ACC112 (cell line): ENCODE results near the gene KCNQ5.
A peak's percentile ranks its signal among the peaks of the same experiment; 100 is the strongest.

ENCODE experiments used
- H2AFZ ChIP-seq: fragments of 200-600 bp; sonication (generic); one replicate; pipeline ENCODE4 v1.6.0; 2017; ENCODE audit warnings: antibody characterized with exemption, low read length; ENCODE audit not compliant: unreplicated experiment
- H3K27ac ChIP-seq: fragments of 200-600 bp; sonication (generic); 2 replicates; pipeline ENCODE4 v1.5.1; 2014; ENCODE audit warnings: low read depth, mild to moderate bottlenecking, antibody characterized with exemption, low read length, moderate library complexity
- H3K27me3 ChIP-seq: fragments of 200-600 bp; sonication (generic); 2 replicates; pipeline ENCODE4 v1.6.1; 2014; ENCODE audit warnings: mild to moderate bottlenecking, antibody characterized with exemption, low read length, moderate library complexity, mixed read lengths; ENCODE audit not compliant: insufficient read depth
- H3K36me3 ChIP-seq: fragments of 200-600 bp; sonication (generic); 2 replicates; pipeline ENCODE4 v1.6.1; 2016; ENCODE audit warnings: mild to moderate bottlenecking, antibody characterized with exemption, low read length, moderate library complexity, mixed read lengths; ENCODE audit not compliant: insufficient read depth
- H3K4me1 ChIP-seq: fragments of 200-600 bp; sonication (generic); one replicate; pipeline ENCODE4 v1.6.1; 2016; ENCODE audit warnings: low read length, mixed read lengths; ENCODE audit not compliant: insufficient read depth, unreplicated experiment, control insufficient read depth
- H3K4me3 ChIP-seq: fragments of 200-600 bp; sonication (generic); 2 replicates; pipeline ENCODE4 v1.5.1; 2014; ENCODE audit warnings: mild to moderate bottlenecking, low read depth, low read length
- H3K79me2 ChIP-seq: fragments of 200-600 bp; sonication (generic); one replicate; pipeline ENCODE4 v1.6.0; 2016; ENCODE audit warnings: low read length; ENCODE audit not compliant: control insufficient read depth, unreplicated experiment, insufficient read depth

KCNQ5 gene

DNA sequence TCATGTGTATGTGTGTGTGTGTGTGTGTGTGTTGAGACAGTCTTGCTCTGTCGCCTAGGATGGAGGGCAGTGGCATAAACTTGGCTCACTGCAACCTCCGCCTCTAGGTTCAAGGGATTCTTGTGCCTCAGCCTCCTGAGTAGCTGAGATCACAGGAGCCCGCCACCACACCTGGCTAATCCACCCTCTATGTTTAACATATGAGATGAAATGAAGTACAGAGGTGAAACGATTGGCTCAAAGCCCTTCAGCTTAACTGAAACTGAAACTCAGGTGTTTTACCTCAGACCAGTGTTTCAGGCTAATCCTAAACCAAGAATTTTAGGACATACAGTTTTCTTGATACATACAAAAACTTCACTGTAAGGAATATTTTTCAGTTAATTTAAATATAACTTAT is 167.3 kb downstream of the KCNQ5 start:
- Histone ChIP-seq H3K27ac (no peak overlapping the region), H2AFZ (no peak overlapping the region), H3K4me3 (no peak overlapping the region), H3K36me3 (no peaks in the 10 kb centered on the region), H3K79me2 (no peaks in the 10 kb centered on the region), H3K27me3 (no peaks in the 10 kb centered on the region), H3K4me1 (peaks cover 27% of the 10 kb centered on the region)

DNA sequence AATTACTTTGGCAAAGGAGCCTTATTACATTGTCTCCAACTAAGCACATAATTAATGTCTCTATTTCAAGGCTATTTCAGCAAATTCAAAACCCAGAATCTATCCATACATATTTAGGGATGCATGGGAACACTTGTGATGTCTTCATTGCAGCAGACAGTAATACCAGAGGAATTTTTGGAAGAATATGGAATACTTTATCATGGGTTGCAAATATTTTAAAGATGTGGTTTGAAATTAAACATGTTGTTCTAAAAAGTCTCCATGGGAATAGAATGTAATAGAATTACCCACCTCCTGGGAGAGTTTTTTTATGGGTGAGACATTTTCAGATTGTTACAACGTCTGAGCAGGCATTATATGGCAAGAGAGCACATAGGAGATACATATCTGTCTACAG is 170.8 kb downstream of the KCNQ5 start:
- H3K79me2 ChIP-seq: no peaks in the 10 kb centered on the region
- no peaks in the 10 kb centered on the region for H3K27me3 ChIP-seq
- no peaks in the 10 kb centered on the region for H3K36me3 ChIP-seq
- H2AFZ ChIP-seq: no peak overlapping the region
- H3K4me3 ChIP-seq: no peak overlapping the region
- peaks cover 12% of the 10 kb centered on the region for H3K4me1 ChIP-seq
- H3K27ac ChIP-seq: no peak overlapping the region

DNA sequence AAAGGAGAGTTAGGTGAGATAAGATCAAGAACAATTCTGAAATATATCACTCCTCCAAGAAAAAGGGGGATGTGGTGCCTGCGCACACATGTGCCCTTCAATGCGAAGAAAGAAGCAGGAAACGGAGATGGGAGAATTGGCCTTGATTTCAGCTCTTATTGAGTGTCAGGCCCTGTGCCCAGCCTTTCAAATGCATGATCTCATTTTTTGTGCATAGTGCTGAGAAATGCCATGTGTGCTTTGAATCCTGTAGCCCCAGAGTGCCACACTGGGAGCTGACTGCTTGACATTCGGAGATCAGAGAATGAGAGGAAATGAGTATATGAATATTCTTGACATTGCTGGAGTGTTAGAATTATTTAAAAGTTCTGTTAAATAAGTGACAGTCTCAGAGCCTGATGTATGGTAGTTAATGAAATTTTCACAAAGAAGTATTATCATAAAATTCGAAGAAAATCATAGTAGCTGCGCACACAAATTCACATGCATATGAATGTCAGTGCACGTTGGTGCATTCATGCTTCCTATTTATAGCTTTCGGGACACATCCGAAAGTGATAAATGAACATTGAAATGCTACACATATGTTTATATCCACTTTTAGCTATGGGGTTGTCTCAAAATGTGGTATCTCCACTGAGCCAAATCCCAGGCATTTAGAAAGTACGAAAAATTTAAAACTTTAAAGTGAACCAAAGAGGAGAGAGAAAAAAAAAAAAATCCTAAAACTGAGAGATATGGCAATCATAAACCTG is 172.0 kb downstream of the KCNQ5 start:
- Histone ChIP-seq H3K79me2 (no peaks in the 10 kb centered on the region), H3K27ac (no peak overlapping the region), H2AFZ (no peak overlapping the region), H3K4me3 (no peak overlapping the region), H3K27me3 (no peaks in the 10 kb centered on the region), H3K36me3 (no peaks in the 10 kb centered on the region), H3K4me1 (peaks cover 10% of the 10 kb centered on the region)

DNA sequence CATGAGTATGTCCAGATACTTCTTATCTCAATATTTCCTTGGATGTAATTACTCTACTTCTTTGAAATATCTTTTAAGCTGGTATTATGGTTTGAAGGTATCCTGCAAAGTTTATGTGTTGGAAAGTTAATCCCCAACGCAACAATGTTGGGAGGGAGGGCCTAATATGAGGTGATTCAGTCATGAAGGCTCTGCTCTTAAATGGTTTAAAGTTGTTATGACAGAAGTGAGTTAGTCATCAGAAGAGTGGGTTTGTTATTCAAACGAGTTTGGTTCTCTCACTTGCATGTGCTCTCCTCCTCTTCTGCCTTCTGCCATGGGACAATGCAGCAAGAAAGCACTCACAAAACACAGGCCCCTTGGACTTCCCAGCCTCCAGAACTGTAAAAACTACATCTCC is 176.3 kb downstream of the KCNQ5 start:
- Histone ChIP-seq H3K4me3 (no peak overlapping the region), H3K27ac (peak overlapping the region; percentile 34; the same call in 1 of the 2 replicates), H3K36me3 (no peaks in the 10 kb centered on the region), H3K27me3 (no peaks in the 10 kb centered on the region), H3K79me2 (no peaks in the 10 kb centered on the region), H2AFZ (peak overlapping the region; percentile 64), H3K4me1 (peaks cover 8% of the 10 kb centered on the region)

DNA sequence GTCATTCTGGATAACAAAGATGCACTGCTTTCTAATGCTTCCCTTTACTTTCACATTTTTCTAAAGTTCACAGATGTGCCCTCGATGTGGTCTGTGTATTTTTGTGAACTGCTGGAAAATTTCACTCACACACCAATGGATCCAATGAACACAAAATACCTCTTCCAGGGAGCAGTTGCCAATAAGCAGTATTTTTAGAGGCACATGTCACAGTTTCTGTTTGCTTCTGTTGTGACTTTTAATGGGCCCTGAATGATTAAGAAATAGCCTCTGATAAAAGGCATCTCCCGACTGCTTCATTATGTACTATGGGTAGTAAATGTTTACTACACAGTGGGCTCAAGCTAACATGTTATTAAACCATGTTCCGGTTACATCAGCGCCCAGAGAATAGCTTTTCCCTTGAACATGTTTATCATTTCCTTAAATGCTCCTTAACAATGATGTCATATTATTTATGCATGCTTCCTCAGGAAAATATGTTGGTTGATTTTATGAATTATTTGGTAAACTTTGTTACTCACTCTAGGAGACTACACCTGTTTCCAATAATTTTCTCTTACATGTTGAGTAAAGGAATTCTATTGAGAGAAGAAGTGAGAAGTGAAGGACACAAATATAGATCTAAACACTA is 188.0 kb downstream of the KCNQ5 start:
- Histone ChIP-seq H3K79me2 (no peaks in the 10 kb centered on the region), H3K4me3 (no peak overlapping the region), H3K4me1 (peaks cover 30% of the 10 kb centered on the region), H2AFZ (peak overlapping the region; percentile 14), H3K36me3 (no peaks in the 10 kb centered on the region), H3K27me3 (no peaks in the 10 kb centered on the region), H3K27ac (no peak overlapping the region)

DNA sequence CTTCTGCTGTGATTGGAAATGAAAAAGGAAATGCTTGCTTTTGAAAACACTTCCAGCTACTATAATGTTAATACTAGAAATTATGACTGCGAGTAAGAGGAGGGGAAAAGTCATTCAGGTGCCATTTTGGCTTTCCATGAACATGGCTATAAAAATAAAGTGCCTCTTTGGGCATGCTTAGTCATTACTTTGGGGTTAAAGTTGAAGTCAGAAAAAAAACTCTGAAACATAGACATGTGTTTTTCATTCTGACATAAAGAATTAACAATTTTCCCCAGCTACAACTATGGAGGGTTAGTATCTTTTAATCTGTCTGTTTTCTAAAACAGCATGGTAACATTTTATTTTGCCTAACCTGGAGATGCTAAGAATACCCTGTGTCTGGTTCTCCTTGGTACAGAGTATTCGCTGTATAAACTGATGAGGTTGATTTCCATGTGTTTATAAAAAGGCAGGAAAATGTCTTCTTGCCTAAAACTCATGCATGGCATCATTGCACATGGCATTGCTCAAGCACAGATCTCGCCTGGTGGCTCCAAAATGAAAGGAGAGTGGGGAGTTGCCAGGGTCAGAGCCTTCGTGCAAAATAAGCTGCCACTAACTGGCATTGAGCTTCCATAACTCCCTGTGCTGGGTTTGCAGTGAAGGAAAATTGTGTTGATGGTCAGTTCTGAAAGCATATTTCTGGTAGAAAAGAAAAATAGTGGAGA is 188.9 kb downstream of the KCNQ5 start:
- no peaks in the 10 kb centered on the region for H3K79me2 ChIP-seq
- no peak overlapping the region for H3K4me3 ChIP-seq
- H3K27ac ChIP-seq: no peak overlapping the region
- peaks cover 30% of the 10 kb centered on the region for H3K4me1 ChIP-seq
- peak overlapping the region; percentile 14 for H2AFZ ChIP-seq
- H3K36me3 ChIP-seq: no peaks in the 10 kb centered on the region
- H3K27me3 ChIP-seq: no peaks in the 10 kb centered on the region

DNA sequence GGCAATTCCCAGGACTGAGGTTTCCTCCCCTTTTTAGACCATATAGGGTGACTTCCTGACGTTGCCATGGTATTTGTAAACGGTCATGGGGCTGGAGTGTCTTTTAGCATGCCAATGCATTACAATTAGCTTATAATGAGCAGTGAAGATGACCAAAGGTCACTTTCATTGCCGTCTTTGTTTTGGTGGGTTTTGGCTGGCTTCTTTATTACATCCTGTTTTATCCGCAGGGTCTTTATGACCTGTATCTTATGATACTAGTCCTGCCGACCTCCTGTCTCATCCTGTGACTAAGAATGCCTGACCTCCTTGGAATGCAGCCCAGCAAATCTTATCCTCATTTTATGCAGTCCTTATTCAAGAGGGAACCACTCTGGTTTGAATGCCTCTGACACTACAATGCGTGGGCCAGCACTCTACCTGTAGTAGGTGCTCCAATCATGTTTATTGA is 190.1 kb downstream of the KCNQ5 start:
- Histone ChIP-seq H2AFZ (no peak overlapping the region), H3K79me2 (no peaks in the 10 kb centered on the region), H3K27me3 (no peaks in the 10 kb centered on the region), H3K4me1 (peaks cover 30% of the 10 kb centered on the region), H3K4me3 (0 out of 2 replicates have a peak overlapping the region, but pooled peaks have one; percentile 4), H3K27ac (peak overlapping the region; percentile 33; the same call in 1 of the 2 replicates), H3K36me3 (no peaks in the 10 kb centered on the region)

DNA sequence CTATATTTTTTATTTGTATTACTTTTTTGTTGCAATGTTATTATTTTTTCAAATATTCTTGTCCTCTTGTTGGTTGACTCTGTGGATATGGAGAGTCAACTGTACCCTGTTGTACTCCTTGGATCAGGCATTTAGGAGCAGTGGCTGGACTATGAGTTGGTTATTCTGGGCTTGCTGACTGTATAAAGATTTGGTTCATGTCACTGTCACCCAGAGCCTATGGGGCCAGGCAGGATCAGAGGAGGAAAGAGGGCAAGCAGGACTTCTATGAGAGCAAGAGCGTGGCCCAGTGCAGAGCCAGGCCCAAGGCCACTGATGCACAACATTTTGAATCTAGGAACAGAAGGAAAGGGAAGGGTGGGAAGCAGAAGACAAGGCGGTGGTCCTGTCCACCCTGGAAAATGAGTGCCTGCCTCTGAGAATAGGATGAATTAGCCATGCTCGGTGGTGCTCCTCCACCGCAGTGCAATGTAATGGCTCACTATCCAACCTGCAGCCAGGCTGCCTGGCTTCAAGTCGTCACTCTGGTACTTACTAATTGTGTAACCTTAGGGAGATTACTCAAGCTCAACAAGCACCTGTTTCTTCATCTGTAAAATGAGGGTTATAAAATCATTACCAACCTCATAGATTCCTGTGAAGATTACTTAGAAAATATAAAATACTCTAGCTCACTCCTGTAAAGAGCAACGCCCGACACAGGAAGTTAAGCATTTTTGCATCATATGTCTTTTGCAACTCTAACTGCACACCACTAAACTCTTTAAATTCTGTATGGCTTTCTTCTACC is 192.1 kb downstream of the KCNQ5 start:
- Histone ChIP-seq H3K27ac (no peak overlapping the region), H3K79me2 (no peaks in the 10 kb centered on the region), H3K4me3 (no peak overlapping the region)

DNA sequence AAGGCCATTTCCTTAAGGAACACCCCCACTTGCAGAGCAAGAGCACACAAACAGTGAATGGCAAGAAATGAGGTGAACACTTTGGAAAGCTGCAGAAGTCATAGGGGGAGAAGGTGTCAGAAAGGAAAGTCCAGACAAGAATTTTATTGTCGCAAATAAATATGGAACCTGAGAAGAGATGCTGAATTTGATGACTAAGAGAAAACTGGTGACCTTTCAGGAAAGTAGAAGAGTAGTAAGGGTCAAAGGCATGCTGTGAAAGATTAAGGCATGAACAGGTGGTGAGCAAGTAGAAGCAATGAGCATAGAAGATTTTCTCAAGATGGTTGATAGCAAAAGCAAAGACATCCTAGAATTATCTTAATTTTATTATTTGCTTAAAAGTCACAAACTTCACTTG is 194.2 kb downstream of the KCNQ5 start:
- Histone ChIP-seq H3K36me3 (no peaks in the 10 kb centered on the region), H3K4me1 (peaks cover 15% of the 10 kb centered on the region), H2AFZ (no peak overlapping the region), H3K27me3 (no peaks in the 10 kb centered on the region), H3K4me3 (no peak overlapping the region), H3K79me2 (no peaks in the 10 kb centered on the region), H3K27ac (no peak overlapping the region)

More for the DNA sequence above, 192.1 kb downstream of the KCNQ5 start:
- no peaks in the 10 kb centered on the region for H3K36me3 ChIP-seq
- peaks cover 30% of the 10 kb centered on the region for H3K4me1 ChIP-seq
- H2AFZ ChIP-seq: no peak overlapping the region
- no peaks in the 10 kb centered on the region for H3K27me3 ChIP-seq

DNA sequence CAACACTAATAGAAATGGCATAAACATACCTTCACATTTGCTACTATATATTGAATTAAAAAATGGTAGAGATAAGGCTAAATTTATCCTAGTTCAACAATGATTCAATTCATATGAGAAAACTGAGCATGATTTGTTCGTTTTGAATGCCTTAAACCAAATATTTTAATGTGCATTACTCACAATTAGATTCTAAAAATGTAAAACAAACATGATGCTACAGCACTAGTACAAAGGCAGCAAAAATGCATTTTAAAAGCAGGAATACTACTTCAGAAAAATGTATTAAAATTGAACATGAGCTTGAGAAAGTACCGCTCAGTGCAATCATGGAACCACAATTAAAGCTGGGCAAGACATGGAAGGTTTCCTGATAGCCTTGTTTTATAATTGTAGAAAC is 195.3 kb downstream of the KCNQ5 start:
- Histone ChIP-seq H3K4me1 (peaks cover 5% of the 10 kb centered on the region), H3K4me3 (no peak overlapping the region)

More for the DNA sequence above, 195.3 kb downstream of the KCNQ5 start:
- no peak overlapping the region for H2AFZ ChIP-seq
- H3K36me3 ChIP-seq: no peaks in the 10 kb centered on the region
- H3K27me3 ChIP-seq: no peaks in the 10 kb centered on the region
- no peaks in the 10 kb centered on the region for H3K79me2 ChIP-seq
- no peak overlapping the region for H3K27ac ChIP-seq
